Epidermal melanocyte (primary cell): Measurements from ENCODE around the gene FLYWCH1.

Experiments used
- DNase-seq: peaks from one replicate; pipeline ENCODE4 v3.0.0; 2011; ENCODE audit warnings: low spot score; ENCODE audit not compliant: insufficient read length

The FLYWCH1 gene, protein sequence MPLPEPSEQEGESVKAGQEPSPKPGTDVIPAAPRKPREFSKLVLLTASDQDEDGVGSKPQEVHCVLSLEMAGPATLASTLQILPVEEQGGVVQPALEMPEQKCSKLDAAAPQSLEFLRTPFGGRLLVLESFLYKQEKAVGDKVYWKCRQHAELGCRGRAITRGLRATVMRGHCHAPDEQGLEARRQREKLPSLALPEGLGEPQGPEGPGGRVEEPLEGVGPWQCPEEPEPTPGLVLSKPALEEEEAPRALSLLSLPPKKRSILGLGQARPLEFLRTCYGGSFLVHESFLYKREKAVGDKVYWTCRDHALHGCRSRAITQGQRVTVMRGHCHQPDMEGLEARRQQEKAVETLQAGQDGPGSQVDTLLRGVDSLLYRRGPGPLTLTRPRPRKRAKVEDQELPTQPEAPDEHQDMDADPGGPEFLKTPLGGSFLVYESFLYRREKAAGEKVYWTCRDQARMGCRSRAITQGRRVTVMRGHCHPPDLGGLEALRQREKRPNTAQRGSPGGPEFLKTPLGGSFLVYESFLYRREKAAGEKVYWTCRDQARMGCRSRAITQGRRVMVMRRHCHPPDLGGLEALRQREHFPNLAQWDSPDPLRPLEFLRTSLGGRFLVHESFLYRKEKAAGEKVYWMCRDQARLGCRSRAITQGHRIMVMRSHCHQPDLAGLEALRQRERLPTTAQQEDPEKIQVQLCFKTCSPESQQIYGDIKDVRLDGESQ

DNA sequence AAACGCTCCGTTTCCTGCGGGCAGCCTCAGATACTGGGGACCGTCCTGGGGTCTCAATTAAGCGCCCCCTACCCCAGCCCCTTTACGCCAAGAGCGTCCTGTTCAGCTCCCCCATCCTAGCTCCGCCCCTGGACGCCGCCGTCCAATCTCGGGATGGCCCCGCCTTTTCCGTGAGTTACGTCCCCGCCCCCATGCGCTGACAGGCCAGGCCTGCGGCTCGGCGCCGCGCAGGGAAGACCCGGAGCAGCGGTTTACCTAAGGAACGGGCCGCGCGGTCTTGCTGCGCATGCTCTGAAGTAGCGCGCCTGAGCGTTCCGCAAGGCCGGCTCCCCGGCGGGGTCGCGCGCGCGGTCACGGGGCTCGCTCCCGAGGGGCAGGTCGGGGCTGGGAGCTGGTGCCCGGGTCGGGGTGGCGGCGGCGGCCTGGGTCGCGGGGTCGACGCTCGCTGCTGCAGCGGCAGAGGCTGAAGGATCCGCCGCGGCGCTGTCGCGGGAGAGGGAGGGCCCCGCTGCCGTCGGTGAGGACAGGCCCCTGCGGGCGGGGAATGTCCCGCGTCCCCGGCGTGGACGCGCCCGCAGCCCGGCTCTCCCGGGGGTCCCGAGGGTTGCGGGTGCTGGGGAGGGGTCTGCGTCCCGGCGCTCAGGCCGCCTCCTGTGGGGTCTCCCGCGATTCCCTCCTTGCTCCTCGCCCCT is at the start of gene FLYWCH1:
Gene FLYWCH1, plus strand, starts transcription at position 294 of the 692 bp plus-strand sequence. CDS start 17,755 bp downstream, outside the sequence.
- DNase-seq = peak; percentile 95

DNA sequence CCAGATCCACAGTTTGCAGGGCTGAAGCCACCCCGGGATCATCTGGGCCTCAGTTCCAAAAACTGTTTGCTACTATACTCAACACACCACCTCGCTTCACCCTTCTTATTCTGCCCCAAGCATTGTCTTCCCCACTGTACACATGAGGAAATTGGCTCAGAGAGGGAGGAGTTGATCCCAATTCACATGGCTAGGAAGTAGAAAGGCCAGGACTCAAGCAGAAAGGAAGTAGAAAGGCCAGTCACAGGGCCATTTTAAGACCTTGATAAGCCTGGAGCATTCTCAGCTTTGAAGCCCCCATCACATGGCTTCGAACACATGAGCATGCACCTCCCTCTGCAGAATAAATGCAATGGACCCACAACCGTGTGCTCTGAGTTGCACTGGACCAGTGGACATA is 46.1 kb upstream of the FLYWCH1 start:
- DNase-seq = no peak

DNA sequence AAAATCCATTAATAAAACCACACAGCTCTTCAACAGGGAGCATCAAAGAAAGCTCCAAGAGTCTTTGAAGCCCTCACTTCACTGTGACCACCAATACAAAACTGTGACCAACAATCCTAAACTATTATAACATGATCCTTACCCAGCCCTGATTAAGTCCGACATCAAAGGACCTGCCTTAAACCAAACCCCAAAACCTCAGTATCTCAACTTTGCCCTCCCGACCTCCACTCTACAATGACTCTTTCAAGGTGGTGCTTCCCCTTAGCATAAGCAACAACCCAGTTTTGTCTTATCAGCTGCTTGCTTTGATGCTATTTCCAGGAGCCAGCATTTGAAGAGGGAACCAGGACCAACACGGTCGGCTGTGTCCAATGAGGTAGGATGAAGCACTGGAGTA is 45.3 kb upstream of the FLYWCH1 start:
- no peak for DNase-seq

DNA sequence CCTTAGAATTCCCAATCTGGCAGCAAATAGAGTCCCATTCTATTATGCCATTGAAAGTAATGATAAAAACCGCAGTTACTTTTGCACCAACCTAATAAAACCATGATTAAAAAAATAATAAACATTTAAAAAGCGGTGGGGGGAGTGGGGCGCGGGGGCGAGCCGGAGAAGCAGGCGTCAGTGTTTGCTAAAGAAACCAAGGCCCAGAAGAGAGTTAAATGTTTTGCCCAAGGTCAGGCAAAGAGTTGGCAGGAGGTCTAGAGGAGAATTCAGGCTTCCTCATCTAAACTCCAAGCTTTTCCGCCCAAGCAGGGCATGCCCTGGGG is 44.1 kb upstream of the FLYWCH1 start:
- no peak for DNase-seq

DNA sequence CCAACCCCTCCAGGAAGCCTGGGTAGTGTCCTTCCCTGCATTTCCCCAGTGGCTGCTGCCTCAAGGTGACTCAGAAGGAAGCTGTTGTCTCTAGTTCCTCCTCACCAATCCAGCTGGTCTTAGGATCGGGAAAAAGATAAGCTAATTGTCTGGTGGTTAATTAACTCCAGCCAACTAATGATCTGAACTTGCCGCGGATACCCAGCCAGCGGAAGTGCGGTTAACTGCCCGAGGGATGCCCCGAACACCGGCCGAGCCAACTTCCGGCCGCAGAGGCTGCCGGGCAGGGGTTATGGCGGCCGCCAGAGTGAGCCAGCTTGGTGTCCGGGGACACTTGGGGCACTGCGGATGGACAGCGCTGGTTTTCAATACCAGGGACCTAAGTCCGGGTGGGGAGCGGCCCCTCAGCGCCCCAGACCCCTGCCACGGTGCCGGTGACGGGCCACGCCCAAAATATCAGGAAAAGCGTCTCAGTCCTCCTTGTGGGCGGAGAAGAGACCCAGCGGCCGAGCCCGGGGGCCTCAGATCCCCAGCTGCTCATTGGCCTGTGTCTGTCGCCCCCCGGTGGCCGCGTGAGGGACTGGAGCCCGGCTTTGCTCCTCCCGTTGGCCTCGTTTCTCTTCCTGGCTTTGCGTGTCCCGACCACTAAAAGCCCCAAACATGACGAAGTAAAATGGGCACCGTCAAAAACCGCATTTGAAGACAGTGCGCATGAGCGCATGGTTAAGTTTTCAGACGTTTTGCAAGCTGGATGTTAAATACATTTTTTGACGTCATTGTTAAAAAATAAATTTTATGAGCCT is 43.5 kb upstream of the FLYWCH1 start:
- DNase-seq = peak; percentile 95

DNA sequence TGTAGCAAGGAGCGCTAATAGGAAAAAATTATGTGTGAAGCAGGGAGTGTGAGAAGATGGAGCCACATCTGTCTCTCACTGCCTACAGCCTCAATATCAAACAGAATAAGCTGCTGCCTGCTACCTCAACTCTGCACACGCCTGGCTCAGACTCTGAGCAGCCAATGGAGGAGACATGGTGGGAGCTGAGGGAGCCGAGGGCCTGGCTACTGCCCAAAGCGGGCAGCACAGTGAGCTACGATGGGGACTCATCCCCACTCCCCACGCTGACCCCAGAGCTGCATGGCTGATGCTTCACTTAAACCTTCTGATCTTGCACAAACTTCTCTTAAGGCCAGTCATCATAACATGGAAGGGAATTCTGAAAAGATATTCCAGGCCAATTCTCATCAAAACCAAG is 39.8 kb upstream of the FLYWCH1 start:
- DNase-seq = no peak

DNA sequence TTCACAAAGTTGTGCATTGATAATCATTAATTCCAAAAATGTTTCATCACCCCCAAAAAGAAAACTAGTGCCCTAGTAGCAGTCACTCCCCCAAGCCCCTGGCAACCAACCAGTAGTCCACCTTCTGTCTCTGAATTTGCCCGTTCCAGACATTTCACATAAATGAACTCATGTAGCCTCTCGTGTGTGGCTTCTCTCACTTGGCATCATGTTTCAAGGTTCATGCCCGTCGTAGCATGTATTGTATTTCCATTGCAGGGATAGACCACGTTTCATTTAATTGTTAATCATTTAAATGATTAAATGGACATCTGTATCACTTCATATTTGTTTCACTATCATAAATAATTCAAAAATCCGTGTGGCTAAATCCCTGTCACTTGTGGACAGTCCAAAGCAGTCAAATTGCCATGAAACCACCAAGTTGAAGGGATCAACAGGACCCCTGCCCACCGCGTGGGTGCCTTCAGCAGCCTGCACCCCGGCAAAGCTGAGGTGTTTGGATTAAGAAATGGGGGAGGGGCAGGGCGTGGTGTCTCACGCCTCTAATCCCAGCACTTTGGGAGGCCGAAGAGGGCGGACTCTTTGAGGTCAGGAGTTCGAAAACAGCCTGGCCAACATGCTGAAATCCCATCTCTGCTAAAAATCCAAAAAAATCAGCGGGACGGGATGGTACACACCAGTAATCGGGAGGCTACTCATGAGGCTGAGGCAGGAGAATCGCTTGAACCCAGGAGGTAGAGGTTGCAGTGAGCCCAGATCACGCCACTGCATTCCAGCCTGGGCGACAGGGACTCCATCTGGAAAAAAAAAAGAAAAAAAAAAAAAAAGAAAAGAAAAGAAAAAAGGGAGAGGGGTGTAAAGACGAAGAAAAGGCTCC is 37.5 kb upstream of the FLYWCH1 start:
- DNase-seq = no peak

DNA sequence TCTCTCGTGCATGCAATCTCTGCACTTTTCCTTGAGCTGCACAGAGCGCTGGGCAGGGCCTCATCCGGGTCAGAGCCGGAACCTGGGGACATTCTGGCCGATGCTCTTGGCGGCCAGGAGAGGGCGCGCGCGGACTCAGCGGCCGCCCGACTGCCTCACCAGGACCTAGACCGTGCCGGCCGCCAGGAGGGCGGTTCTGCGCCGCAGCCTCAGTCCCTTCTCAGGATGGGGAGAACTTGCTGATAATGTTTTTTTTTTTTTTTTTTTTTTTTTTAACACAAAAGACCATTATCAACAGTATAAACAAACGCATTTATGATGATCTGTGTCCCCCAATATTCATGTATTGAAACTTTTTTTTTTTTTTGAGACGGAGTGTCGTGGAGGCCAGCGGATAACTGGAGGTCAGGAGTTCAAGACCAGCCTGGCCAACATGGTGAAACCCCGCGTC is 36.8 kb upstream of the FLYWCH1 start:
- DNase-seq = no peak

DNA sequence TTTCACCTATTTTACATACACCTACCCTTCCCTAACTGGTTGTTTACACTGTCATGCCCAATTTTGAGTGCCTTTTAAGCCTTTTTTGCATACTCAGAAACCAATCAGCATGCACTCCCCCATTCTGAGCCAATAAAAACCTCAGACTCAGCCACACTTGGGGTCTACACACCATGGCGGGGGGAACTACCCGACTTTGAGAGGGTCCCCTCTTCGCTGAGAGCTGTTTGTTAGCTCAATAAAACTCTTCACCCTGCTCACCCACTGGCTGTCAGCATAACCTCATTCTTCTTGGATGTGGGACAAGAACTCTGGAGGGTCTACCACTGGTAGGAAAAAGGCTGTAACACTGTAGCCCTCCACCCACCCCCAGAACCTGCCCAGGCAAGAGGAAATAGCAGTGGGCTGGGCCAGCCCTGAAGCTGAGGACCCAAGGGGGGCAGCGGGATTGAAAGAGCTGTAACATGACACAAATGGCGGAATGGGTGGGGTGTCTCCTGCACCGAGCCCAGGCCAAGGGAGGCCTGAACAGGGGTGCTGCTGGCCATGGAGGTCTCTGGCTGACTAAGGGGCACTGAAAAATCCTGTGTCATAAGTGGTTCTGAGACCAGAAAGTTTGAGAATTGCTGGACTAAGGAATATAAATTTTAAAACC is 31.8 kb upstream of the FLYWCH1 start:
- no peak for DNase-seq

DNA sequence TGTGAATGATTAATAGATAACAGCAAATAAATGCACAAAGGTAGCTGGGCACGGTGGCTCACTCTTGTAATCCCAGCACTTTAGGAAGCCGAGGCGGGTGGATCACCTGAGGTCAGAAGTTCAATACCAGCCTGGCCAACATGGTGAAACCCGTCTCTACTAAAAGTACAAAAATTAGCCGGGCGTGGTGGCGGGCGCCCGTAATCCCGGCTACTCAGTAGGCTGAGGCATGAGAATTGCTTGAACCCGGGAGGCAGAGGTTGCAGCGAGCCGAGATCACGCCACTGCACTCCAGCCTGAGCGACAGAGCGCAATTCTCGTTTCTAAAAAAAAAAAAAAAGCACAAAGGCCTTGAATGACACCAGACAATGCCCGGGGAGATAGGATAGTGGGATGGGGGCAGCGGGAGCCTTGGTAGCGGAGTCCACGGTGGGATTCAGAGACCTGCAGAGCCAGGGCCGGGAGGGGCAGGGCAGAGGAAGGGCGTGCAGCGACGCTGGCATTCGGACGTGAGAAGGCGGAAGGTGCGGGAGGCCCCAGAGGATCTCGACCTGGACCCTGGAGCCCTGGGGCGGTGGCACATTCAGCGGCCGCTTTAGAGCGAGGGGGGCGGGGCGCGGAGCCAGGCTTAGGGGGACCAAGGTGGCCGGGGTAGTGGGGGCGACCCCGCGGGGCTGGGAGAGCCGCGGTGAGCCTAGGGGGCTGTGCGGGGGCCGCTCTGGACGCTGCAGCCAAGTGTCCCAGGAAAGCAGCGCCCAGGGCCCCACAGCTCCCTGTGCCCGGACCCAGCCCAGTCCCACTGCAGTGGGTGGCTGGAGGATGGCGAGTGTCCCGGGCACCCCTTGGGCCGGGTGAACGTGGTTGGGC is 29.7 kb upstream of the FLYWCH1 start:
- no peak for DNase-seq

DNA sequence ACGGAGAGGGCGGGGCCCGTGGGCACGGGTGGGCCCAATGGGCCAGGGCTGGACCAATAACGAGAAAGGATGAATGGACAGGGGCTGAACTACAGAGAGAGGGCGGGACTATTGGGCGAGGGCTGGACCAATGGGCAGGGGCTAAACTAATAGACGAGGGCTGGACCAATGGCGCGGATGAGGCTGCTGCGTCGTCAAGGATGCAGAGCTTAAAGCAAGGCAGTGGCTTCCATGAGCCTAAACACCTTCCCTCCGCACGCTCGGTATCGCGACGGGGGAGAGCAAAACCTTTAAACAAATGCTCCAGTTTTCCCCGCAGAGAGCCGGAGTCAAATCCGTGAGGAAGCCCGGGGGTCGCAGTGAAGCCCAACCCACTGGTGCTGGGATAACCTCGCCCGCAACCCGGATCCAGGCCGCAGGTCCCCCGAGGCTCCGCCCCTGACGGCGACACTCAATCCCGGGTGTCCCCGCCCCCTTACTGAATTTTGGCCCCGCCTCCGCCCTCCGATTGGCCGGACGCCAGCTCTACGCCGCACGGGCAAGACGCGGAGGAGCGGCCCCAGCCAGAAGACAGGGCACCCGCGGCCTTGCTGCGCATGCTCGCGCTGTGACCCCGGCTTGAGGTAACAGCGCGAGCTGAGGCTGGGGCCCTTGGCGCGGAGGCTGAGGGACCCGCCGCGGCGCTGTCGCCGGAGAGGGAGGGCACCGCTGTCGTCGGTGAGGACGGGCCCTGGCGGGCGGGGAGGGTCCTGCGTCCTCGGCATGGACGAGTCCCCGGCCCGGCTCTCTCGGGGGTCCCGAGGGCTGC is 28.9 kb upstream of the FLYWCH1 start, which contains the start of gene FLYWCH2:
Gene FLYWCH2, plus strand, starts transcription at position 566 of the 808 bp plus-strand sequence. CDS start 13,235 bp downstream, outside the sequence.
- peak; percentile 93 for DNase-seq

DNA sequence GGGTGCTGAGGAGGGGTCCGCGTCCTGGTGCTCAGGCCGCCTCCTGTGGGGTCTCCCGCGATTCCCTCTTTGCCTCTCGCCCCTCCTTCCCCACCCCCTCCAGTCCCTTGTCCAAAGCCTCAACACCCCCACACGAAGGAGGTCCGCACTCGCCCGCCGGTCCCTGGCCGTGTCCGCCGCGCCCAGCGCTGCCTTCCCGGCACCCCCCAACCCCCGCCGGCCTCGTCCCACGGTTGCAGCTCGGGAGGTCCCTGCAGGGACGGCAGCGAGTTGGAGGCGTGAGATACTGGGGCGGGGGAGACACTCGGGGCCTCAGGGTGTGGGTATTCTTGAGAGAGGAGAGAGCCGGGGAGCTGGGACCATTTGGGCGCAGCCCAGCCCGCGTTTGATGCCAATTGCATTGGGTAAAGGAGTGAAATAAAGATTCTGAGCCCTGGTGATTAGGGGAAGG is 28.2 kb upstream of the FLYWCH1 start:
- DNase-seq = no peak

DNA sequence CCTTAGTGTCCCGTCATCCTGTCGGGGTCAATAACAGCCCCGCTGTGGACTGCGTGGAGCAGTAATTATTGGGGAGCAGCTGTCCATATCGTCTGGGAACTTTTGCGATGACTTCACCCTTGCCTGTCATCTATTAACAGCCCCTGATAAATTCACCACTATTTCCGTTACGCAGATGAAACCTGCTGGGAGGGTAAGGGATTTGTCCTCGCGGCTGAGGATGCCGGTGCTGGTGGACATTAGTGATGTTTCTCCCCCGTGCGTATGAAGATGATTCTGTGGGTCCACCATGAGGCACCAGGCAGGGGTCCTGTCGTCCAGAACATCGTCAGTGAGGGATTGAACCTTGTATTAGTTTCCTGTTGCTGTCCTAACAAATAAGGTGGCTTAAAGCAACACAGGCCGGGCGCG is 27.7 kb upstream of the FLYWCH1 start:
- no peak for DNase-seq

DNA sequence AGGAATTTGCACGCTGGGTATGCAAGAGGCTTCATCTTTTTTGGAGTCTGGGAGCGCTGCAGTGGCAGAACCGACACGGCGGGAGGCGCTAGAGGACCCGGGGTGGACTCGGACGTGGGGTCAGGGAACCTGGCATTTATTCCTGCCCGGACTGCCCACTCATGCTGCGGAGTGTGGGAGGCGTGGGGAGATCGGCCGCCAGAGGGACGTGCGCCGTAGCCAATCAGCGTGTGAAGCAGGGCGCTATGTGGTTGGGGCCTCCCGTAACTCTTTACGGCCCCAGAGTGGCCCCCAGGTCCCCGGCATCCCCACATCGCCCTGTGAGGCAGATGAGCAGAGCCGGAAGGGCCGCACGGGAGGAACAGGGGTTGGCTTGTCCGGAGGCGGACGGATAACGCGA is 17.5 kb upstream of the FLYWCH1 start:
- DNase-seq = no peak

DNA sequence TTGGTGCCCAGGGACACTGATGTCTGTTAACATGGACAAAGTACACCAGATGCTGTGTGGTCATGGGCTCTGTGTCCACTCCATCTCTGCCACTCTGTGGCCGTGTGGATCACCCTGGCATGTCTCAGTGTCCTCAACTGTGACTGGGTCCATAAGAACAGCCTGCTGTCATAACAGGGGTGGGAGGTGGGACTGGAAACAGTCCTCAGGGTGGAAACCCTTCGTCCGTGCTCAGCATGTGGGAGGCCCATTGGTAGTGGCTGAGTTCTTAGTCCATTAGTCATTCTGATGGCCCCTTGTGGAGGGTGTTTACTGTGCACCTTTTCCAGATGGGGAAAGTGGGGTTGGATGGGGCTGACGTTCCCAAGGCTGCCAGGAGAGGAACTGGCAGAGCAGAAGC is 15.9 kb upstream of the FLYWCH1 start:
- DNase-seq = no peak

DNA sequence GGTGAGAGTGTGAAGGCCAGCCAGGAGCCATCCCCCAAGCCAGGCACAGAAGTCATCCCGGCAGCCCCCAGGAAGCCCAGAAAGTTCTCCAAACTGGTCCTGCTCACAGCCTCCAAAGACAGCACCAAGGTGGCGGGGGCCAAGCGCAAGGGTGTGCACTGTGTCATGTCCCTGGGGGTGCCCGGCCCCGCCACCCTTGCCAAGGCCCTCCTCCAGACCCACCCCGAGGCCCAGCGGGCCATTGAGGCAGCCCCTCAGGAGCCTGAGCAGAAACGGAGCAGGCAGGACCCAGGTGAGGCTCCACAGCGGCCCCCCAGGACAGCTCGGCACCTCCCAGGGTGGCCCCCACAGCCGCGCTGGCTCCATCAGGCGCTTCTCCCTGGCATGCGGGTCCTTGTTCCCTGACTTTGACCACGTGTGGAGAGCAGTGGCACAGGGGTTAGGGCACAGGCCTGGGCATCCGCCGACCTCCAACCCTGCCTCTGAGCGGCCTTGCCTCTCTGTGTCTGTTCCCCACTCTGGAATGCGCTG is 15.2 kb upstream of the FLYWCH1 start:
- DNase-seq = no peak

DNA sequence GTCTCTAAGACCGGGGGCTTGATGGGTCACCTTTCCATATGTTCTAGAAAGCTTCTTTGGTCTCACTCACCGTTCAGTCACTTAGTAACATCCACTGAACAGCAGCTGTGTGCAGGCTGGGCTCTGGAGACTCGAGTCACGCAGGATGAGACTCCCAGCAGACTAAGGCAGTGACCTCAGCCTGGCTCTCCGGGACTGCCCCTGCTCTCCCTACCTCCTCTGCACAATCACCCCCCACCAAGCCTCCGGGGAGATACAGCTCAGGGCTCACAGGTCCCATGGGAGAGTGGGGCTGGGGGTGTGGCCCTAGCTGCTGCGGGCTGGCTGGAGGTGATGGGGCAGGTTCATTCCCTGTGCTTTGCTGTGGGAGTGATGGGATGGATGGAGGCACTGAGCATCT is 14.6 kb upstream of the FLYWCH1 start:
- no peak for DNase-seq
